K562 (cell line): Measurements from ENCODE around the gene PAQR6. TPM values are rescaled to one million over a fixed set of nuclear protein-coding genes. Genes with fewer than 3 reads are reported as not detected.
A peak's percentile ranks its signal among the peaks of the same experiment; 100 is the strongest.

Experiments
- ATAC-seq: fragments of 200-7000 bp; cut with Tn5 transposase; 3 replicates; pipeline ENCODE4 v1.9.1; 2020; ENCODE audit warnings: moderate library complexity
- BruUV-seq: library from RNA; stranded (reverse); fragments of 400-500 nt; replicated peaks from 2 replicates; lab custom pipeline; 2021; lab: Mats Ljungman, UMichigan
- CTCF ChIA-PET: fragments of 300-600 bp; formaldehyde crosslinking; extraction: SDS; loops from one replicate; lab custom pipeline; 2021; ENCODE audit warnings: low intra/inter-chr PET ratio; lab: Yijun Ruan, JAX
- POLR2A ChIA-PET: fragments of 300-600, 350-650 bp; sonication (Branson Sonifier 250); formaldehyde crosslinking; extraction: SDS; loops from one replicate; lab custom pipeline; 2021; ENCODE audit warnings: antibody characterized with exemption, inconsistent platforms; lab: Yijun Ruan, JAX
- DNase-seq, 4 experiments: peaks; one replicate each; pipeline versions ENCODE4 v3.0.0 to v3.0.0-alpha.2; 2011 to 2018; ENCODE audit warnings: low spot score in 3 of 4, mixed read lengths in 3 of 4; ENCODE audit errors: extremely low read depth in 1 of 4
- FAIRE-seq: peaks from 2 replicates; lab custom pipeline; 2011; peaks lifted over from hg19 to GRCh38; lab: Jason Lieb, UNC
- H2AFZ ChIP-seq: 2 replicates; pipeline ENCODE4 v1.6.0; 2011; ENCODE audit warnings: low read depth, low read length, control low read depth, inconsistent platforms
- H3K27ac ChIP-seq: fragments of 200-600 bp; 3 replicates; pipeline ENCODE4 v1.8.0; 2011; ENCODE audit warnings: low read depth, mild to moderate bottlenecking, control low read depth, inconsistent platforms, low read length, moderate library complexity, mixed read lengths; ENCODE audit errors: extremely low read depth
- H3K27me3 ChIP-seq, 2 experiments: fragments of 300-600 bp in 1 of 2; 2 replicates in 1 of 2; 3 replicates in 1 of 2; pipeline versions ENCODE4 v1.6.0 to v1.8.0; 2011; ENCODE audit warnings: inconsistent platforms in 2 of 2, low read length in 2 of 2, mild to moderate bottlenecking in 1 of 2, mixed read lengths in 1 of 2, moderate library complexity in 1 of 2; ENCODE audit not compliant: control insufficient read depth in 2 of 2, insufficient read depth in 2 of 2
- H3K36me3 ChIP-seq: fragments of 300-600 bp; 3 replicates; pipeline ENCODE4 v1.8.0; 2011; ENCODE audit warnings: mild to moderate bottlenecking, low read length, inconsistent platforms; ENCODE audit not compliant: control insufficient read depth, insufficient read depth
- H3K4me1 ChIP-seq, 2 experiments: fragments of 200-600 bp in 1 of 2; replicated peaks in 1 of 2; 2 replicates in 1 of 2; 3 replicates in 1 of 2; pipeline versions ENCODE4 v1.5.1 to v1.8.0; 2011; ENCODE audit warnings: inconsistent platforms in 2 of 2, low read length in 2 of 2, mild to moderate bottlenecking in 1 of 2, mixed read lengths in 1 of 2, moderate library complexity in 1 of 2; ENCODE audit not compliant: control insufficient read depth in 2 of 2, insufficient read depth in 2 of 2
- H3K4me2 ChIP-seq: 2 replicates; pipeline ENCODE4 v1.6.1; 2011; ENCODE audit warnings: low read length, control low read depth, inconsistent platforms, mixed read lengths; ENCODE audit not compliant: insufficient read depth
- H3K4me3 ChIP-seq: fragments of 200-600 bp; sonication (generic), shearing (Covaris generic); 2 replicates; pipeline ENCODE4 v1.5.1; 2016; ENCODE audit warnings: control low read depth, inconsistent platforms
- H3K79me2 ChIP-seq: fragments of 200-600 bp; 3 replicates; pipeline ENCODE4 v1.8.0; 2011; ENCODE audit warnings: low read length, inconsistent platforms; ENCODE audit not compliant: control insufficient read depth, insufficient read depth
- H3K9ac ChIP-seq, 2 experiments: 2 replicates each; pipeline versions ENCODE4 v1.6.0 to v1.6.1; 2011; ENCODE audit warnings: low read depth in 2 of 2, low read length in 2 of 2, control low read depth in 1 of 2, inconsistent platforms in 1 of 2, mild to moderate bottlenecking in 1 of 2, mixed read lengths in 1 of 2; ENCODE audit not compliant: insufficient read depth in 1 of 2
- H3K9me1 ChIP-seq: one replicate; pipeline ENCODE4 v1.6.0; 2011; ENCODE audit warnings: inconsistent platforms, mild to moderate bottlenecking, low read length, moderate library complexity; ENCODE audit not compliant: control insufficient read depth, insufficient read depth
- H3K9me3 ChIP-seq: replicated peaks from 2 replicates; pipeline ENCODE4 v1.5.1; 2011; ENCODE audit warnings: low read depth, low read length, inconsistent platforms; ENCODE audit not compliant: control insufficient read depth, insufficient read depth
- H4K20me1 ChIP-seq: replicated peaks from 2 replicates; pipeline ENCODE4 v1.6.1; 2011; ENCODE audit warnings: low read length, inconsistent platforms, mixed read lengths; ENCODE audit not compliant: control insufficient read depth, insufficient read depth
- ELF2 ChIP-seq: fragments of 250-450 bp; sonication (Bioruptor Pico); IDR thresholded peaks from 2 replicates; pipeline ENCODE4 v1.5.0; 2021; ENCODE audit warnings: mild to moderate bottlenecking
- FOS ChIP-seq: IDR thresholded peaks from 3 replicates; pipeline ENCODE4 v1.6.1; 2011; ENCODE audit not compliant: insufficient read length; ENCODE audit errors: extremely low read depth
- GTF2A2 ChIP-seq: IDR thresholded peaks from 2 replicates; pipeline ENCODE4 v1.6.1; 2016; ENCODE audit warnings: mild to moderate bottlenecking, missing genetic modification characterization, missing compliant biosample characterization
- RBM25 ChIP-seq: fragments of 200-400 bp; formaldehyde crosslinking; IDR thresholded peaks from 2 replicates; pipeline ENCODE4 v1.6.1; 2018; ENCODE audit warnings: low read length, low read depth, moderate library complexity; ENCODE audit not compliant: severe bottlenecking
- WGBS: fragments of 100-300 bp; shearing (Covaris generic); methylation state at CpG from one replicate; pipeline ENCODE4 v1.1.6; 2016; ENCODE audit warnings: low coverage, mixed read lengths; ENCODE audit not compliant: insufficient coverage; ENCODE audit errors: missing lambda C conversion rate; 5-methylcytosine and 5-hydroxymethylcytosine counted together
- in situ Hi-C: fragments of 300-500 bp; cut with MboI; formaldehyde crosslinking; loops from 4 replicates; pipeline ENCODE4 v1.15.0; 2018; ENCODE audit warnings: inconsistent platforms, mixed read lengths
- intact Hi-C: fragments of 100-400 bp; cut with micrococcal nuclease; formaldehyde crosslinking; loops from 2 replicates; pipeline ENCODE4 v1.14.2; 2022
- polyA plus RNA-seq, 8 experiments: library from polyadenylated mRNA; depleted of rRNA in 4 of 8; stranded (reverse) in 5 of 8; unstranded in 3 of 8; fragments of >200 nt; fragmentation: Nextera tagmentation in 2 of 8; fragmentation: Illumina TruSeq in 1 of 8; extraction: Ambion mirVana in 2 of 8; extraction: Trizol in 1 of 8; gene quantifications; 2 replicates each; pipeline versions ENCODE4 v1.2.1 to v1.2.3, GENCODE V29; 2011 to 2014; ENCODE audit warnings: inconsistent platforms in 1 of 8, missing spikeins in 1 of 8
- total RNA-seq, 7 experiments: library from RNA; depleted of rRNA in 6 of 7; stranded (reverse); fragments of >200 nt in 6 of 7; fragmentation: Illumina TruSeq in 2 of 7; extraction: Trizol in 2 of 7; gene quantifications; 2 replicates each; pipeline versions ENCODE4 v1.2.1 to v1.2.3, GENCODE V29; 2011 to 2021; ENCODE audit warnings: low replicate concordance in 1 of 7
- TF ChIP-seq, protein P1 (sequence below), 2 experiments: fragments of 450-650 bp; formaldehyde crosslinking in 1 of 2; IDR thresholded peaks; 2 replicates each; pipeline versions ENCODE4 v1.4.0 to v1.6.1; 2014 to 2020; ENCODE audit warnings: mild to moderate bottlenecking in 2 of 2, borderline replicate concordance in 1 of 2, low read depth in 1 of 2
- TF ChIP-seq, protein P2 (sequence below): fragments of 450-650 bp; IDR thresholded peaks from 2 replicates; pipeline ENCODE4 v1.6.1; 2016; ENCODE audit warnings: low read depth, mild to moderate bottlenecking, moderate library complexity
- TF ChIP-seq, protein P3 (sequence below): sonication (generic); IDR thresholded peaks from 2 replicates; pipeline ENCODE4 v1.6.1; 2016
- TF ChIP-seq, protein P4 (sequence below): sonication (generic); formaldehyde crosslinking; IDR thresholded peaks from 2 replicates; pipeline ENCODE4 v1.8.0; 2022; ENCODE audit warnings: mild to moderate bottlenecking, missing genetic modification reagents

PAQR6 gene
- total and polyA plus RNA-seq, 9 of the 15 experiments (the other 6 are each of a cell fraction or from before 2014, with no cell fraction given) = 0.07 to 1.8 (median 0.62) TPM

DNA sequence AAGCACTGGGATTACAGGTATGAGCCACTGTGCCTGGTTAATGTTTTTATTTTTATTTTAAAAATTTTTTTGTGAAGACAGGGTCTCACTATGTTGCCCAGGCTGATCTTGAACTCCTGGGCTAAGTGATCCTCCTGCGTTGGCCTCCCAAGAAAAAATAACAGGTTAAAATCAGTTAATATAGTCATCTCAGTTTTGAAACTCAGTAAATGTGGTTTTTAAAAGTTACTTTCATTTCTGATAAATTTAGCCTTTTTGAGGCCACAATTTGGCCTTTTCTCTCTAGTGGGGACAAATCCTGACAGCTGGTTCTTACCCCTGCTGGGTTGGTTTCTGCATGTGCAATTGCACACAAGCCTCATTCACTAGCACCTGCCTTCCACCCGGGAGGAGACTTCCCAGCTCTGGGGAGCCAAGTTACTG is 21.7 kb downstream of the PAQR6 start:
- CTCF ChIA-PET = interaction anchor here (1.2 to 3.6 kb wide), 6 partner anchors 80 to 135 kb away, joined by 4 to 44 read pairs (median 10); no protein-coding TSS in a partner anchor
- H2AFZ ChIP-seq = no peak overlapping the region
- H3K9me3 ChIP-seq = no peaks in the 10 kb centered on the region
- no peak overlapping the region for H3K4me3 ChIP-seq
- POLR2A ChIA-PET = interaction anchor here (1.1 to 1.7 kb wide), 3 partner anchors 10 to 103 kb away, joined by 3 to 4 read pairs (median 3); no protein-coding TSS in a partner anchor
- 49% methylated on average over 2 of the region's 2 CpGs for WGBS
- peaks cover 3 to 7% of the 10 kb centered on the region in 2 experiments; a peak in 3 of 5 replicates for H3K4me1 ChIP-seq
- no TSS peak for BruUV-seq
- DNase-seq (no peak), ATAC-seq (no peak), FAIRE-seq (no peak)
- no peak overlapping the region for H3K27ac ChIP-seq
- no peak overlapping the region for H3K9ac ChIP-seq
- TF ChIP-seq, protein P1, sequence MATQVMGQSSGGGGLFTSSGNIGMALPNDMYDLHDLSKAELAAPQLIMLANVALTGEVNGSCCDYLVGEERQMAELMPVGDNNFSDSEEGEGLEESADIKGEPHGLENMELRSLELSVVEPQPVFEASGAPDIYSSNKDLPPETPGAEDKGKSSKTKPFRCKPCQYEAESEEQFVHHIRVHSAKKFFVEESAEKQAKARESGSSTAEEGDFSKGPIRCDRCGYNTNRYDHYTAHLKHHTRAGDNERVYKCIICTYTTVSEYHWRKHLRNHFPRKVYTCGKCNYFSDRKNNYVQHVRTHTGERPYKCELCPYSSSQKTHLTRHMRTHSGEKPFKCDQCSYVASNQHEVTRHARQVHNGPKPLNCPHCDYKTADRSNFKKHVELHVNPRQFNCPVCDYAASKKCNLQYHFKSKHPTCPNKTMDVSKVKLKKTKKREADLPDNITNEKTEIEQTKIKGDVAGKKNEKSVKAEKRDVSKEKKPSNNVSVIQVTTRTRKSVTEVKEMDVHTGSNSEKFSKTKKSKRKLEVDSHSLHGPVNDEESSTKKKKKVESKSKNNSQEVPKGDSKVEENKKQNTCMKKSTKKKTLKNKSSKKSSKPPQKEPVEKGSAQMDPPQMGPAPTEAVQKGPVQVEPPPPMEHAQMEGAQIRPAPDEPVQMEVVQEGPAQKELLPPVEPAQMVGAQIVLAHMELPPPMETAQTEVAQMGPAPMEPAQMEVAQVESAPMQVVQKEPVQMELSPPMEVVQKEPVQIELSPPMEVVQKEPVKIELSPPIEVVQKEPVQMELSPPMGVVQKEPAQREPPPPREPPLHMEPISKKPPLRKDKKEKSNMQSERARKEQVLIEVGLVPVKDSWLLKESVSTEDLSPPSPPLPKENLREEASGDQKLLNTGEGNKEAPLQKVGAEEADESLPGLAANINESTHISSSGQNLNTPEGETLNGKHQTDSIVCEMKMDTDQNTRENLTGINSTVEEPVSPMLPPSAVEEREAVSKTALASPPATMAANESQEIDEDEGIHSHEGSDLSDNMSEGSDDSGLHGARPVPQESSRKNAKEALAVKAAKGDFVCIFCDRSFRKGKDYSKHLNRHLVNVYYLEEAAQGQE (IDR thresholded peaks at IDR 0.05; ENCODE audit: borderline replicate concordance) = no peak
- TF ChIP-seq, protein P1 (CRISPR knock-in tag; IDR thresholded peaks at IDR 0.05; ENCODE audit: low read depth) = no peak
- TF ChIP-seq RBM25 (peak; percentile 10), ELF2 (CRISPR knock-in tag) (no peak), FOS (no peak), GTF2A2 (tag) (no peak)
- TF ChIP-seq, protein P2, sequence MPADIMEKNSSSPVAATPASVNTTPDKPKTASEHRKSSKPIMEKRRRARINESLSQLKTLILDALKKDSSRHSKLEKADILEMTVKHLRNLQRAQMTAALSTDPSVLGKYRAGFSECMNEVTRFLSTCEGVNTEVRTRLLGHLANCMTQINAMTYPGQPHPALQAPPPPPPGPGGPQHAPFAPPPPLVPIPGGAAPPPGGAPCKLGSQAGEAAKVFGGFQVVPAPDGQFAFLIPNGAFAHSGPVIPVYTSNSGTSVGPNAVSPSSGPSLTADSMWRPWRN = no peak
- TF ChIP-seq, protein P3, sequence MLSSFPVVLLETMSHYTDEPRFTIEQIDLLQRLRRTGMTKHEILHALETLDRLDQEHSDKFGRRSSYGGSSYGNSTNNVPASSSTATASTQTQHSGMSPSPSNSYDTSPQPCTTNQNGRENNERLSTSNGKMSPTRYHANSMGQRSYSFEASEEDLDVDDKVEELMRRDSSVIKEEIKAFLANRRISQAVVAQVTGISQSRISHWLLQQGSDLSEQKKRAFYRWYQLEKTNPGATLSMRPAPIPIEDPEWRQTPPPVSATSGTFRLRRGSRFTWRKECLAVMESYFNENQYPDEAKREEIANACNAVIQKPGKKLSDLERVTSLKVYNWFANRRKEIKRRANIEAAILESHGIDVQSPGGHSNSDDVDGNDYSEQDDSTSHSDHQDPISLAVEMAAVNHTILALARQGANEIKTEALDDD = no peak
- TF ChIP-seq, protein P4, sequence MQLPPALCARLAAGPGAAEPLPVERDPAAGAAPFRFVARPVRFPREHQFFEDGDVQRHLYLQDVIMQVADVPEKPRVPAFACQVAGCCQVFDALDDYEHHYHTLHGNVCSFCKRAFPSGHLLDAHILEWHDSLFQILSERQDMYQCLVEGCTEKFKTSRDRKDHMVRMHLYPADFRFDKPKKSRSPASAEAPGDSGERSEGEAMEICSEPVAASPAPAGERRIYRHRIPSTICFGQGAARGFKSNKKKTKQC (CRISPR knock-in tag) = no peak
- H3K9me1 ChIP-seq = no peaks in the 10 kb centered on the region
- in situ Hi-C loops = no loop called here
- H3K36me3 ChIP-seq = peaks cover 43% of the 10 kb centered on the region; the same call in 2 of the 3 replicates
- H3K4me2 ChIP-seq = no peak overlapping the region
- intact Hi-C loops = loop anchor here (2.0 to 5.0 kb wide), 2 partner anchors 79 to 129 kb away; no protein-coding TSS in a partner anchor
- H3K27me3 ChIP-seq = no peaks in the 10 kb centered on the region
- H3K79me2 ChIP-seq = no peaks in the 10 kb centered on the region
- no peaks in the 10 kb centered on the region for H4K20me1 ChIP-seq
